ENCODE data around the gene NXPH3. TPM values are rescaled to one million over a fixed set of nuclear protein-coding genes. Genes with fewer than 3 reads are reported as not detected.

Gene NXPH3
- total RNA-seq, 1 donor = 1.9 TPM

- H3K4me3 ChIP-seq (ENCODE audit: low read depth, low read length) = peak overlapping the region; percentile 73
- DNase-seq (ENCODE audit: low read depth) = no peak
- no peak for TF ChIP-seq CTCF (IDR thresholded peaks at IDR 0.05; ENCODE audit: insufficient read depth, low read length)
Measured at GRCh38 chr17:49576917-49577649, 1.4 kb downstream of the NXPH3 start.

GRCh38 chr17:49577650-49577934 lies 1.9 kb downstream of the NXPH3 start:
- no peak overlapping the region for H3K4me3 ChIP-seq (ENCODE audit: low read depth, low read length)
- no peak for DNase-seq (ENCODE audit: low read depth)
- no peak for TF ChIP-seq CTCF (IDR thresholded peaks at IDR 0.05; ENCODE audit: insufficient read depth, low read length)

GRCh38 chr17:49577963-49578362 lies 2.3 kb downstream of the NXPH3 start:
- no peak overlapping the region for H3K4me3 ChIP-seq (ENCODE audit: low read depth, low read length)
- DNase-seq (ENCODE audit: low read depth) = no peak
- TF ChIP-seq CTCF (IDR thresholded peaks at IDR 0.05; ENCODE audit: insufficient read depth, low read length) = no peak

- DNase-seq (ENCODE audit: low read depth) = no peak
- TF ChIP-seq CTCF (IDR thresholded peaks at IDR 0.05; ENCODE audit: insufficient read depth, low read length) = no peak
- H3K4me3 ChIP-seq (ENCODE audit: low read depth, low read length) = no peak overlapping the region
Measured at GRCh38 chr17:49578414-49578813, 2.7 kb downstream of the NXPH3 start.

- no peak for DNase-seq (ENCODE audit: low read depth)
- TF ChIP-seq CTCF (IDR thresholded peaks at IDR 0.05; ENCODE audit: insufficient read depth, low read length) = no peak
- H3K4me3 ChIP-seq (ENCODE audit: low read depth, low read length) = no peak overlapping the region
Measured at GRCh38 chr17:49578952-49579500, 3.4 kb downstream of the NXPH3 start.

- no peak for DNase-seq (ENCODE audit: low read depth)
- no peak for TF ChIP-seq CTCF (IDR thresholded peaks at IDR 0.05; ENCODE audit: insufficient read depth, low read length)
Measured at GRCh38 chr17:49579522-49579921, 3.9 kb downstream of the NXPH3 start.

More at GRCh38 chr17:49579522-49579921, 3.9 kb downstream of the NXPH3 start:
- H3K4me3 ChIP-seq (ENCODE audit: low read depth, low read length) = no peak overlapping the region

Measured in fibroblast of the aortic adventitia (primary cell).